CD4-positive, CD25-positive, alpha-beta regulatory T cell (primary cell): Measurements from ENCODE around the gene C2CD4D. TPM values are rescaled to one million over a fixed set of nuclear protein-coding genes. Genes with fewer than 3 reads are reported as not detected.
A peak's percentile ranks its signal among the peaks of the same experiment; 100 is the strongest.

ENCODE experiments used
- ATAC-seq, 2 donors: fragments of 150-1000 bp; cut with Tn5 transposase; one replicate each; pipeline ENCODE4 v1.10.0; 2021; ENCODE audit warnings: low read depth in 2 of 2, moderate number of reproducible peaks in 2 of 2, moderate library complexity in 1 of 2
- DNase-seq, 3 donors: peaks; one replicate each; pipeline versions ENCODE4 v3.0.0 to v3.0.0-alpha.2; 2012 to 2022; ENCODE audit warnings: mixed read lengths in 1 of 3
- H3K27ac ChIP-seq: one replicate; pipeline ENCODE4 v1.7.0; 2013; ENCODE audit warnings: mild to moderate bottlenecking, low read length; ENCODE audit not compliant: insufficient read depth, poor library complexity, severe bottlenecking
- H3K27me3 ChIP-seq: one replicate; pipeline ENCODE4 v1.7.0; 2013; ENCODE audit warnings: low read length; ENCODE audit not compliant: control insufficient read depth, insufficient read depth
- H3K36me3 ChIP-seq: one replicate; pipeline ENCODE4 v1.7.0; 2013; ENCODE audit warnings: mild to moderate bottlenecking, low read length, moderate library complexity; ENCODE audit not compliant: control insufficient read depth, insufficient read depth
- H3K4me1 ChIP-seq: 2 replicates; pipeline ENCODE4 v1.7.0; 2013; ENCODE audit warnings: mild to moderate bottlenecking, low read length; ENCODE audit not compliant: insufficient read depth, control insufficient read depth, poor library complexity, severe bottlenecking
- H3K4me3 ChIP-seq: one replicate; pipeline ENCODE4 v1.7.0; 2013; ENCODE audit warnings: low read depth, mild to moderate bottlenecking, low read length, moderate library complexity
- H3K9me3 ChIP-seq, 2 experiments: 1 replicate in 1 of 2; 2 replicates in 1 of 2; pipeline ENCODE4 v1.7.0; 2013; ENCODE audit warnings: low read length in 2 of 2, mild to moderate bottlenecking in 1 of 2, moderate library complexity in 1 of 2; ENCODE audit not compliant: control insufficient read depth in 2 of 2
- H3K27ac Mint-ChIP-seq, 3 donors: one replicate each; pipeline ENCODE4 v1.8.0; 2020 to 2022; ENCODE audit warnings: mild to moderate bottlenecking in 3 of 3, mixed read lengths in 3 of 3, moderate library complexity in 2 of 3
- H3K27me3 Mint-ChIP-seq: one replicate; pipeline ENCODE4 v1.8.0; 2022; ENCODE audit warnings: mild to moderate bottlenecking, mixed read lengths
- H3K36me3 Mint-ChIP-seq: one replicate; pipeline ENCODE4 v1.8.0; 2020; ENCODE audit warnings: mixed read lengths
- H3K4me1 Mint-ChIP-seq, 4 donors: one replicate each; pipeline ENCODE4 v1.8.0; 2020 to 2022; ENCODE audit warnings: mixed read lengths in 4 of 4, mild to moderate bottlenecking in 1 of 4
- H3K4me3 Mint-ChIP-seq, 4 donors: one replicate each; pipeline ENCODE4 v1.8.0; 2020 to 2022; ENCODE audit warnings: mild to moderate bottlenecking in 4 of 4, mixed read lengths in 4 of 4, moderate library complexity in 3 of 4
- H3K9me3 Mint-ChIP-seq, 7 donors: one replicate each; pipeline ENCODE4 v1.8.0; 2020 to 2022; ENCODE audit warnings: mixed read lengths in 7 of 7, mild to moderate bottlenecking in 3 of 7, moderate library complexity in 2 of 7
- polyA plus RNA-seq, 4 donors: library from polyadenylated mRNA; unstranded; fragments of 300-500 nt; fragmentation: Illumina TruSeq; gene quantifications; one replicate each; pipeline ENCODE4 v1.2.3, GENCODE V29; 2021
- total RNA-seq: library from RNA; stranded (reverse); gene quantifications from one replicate; pipeline ENCODE4 v1.2.3, GENCODE V29; 2022

C2CD4D gene
- total and polyA plus RNA-seq, 5 donors from 2014 or later, result 0.94 to 4.0 (median 2.2) TPM

GRCh38 chr1:151790940-151791651 lies 48.5 kb downstream of the C2CD4D start:
- H3K9me3 Mint-ChIP-seq, result no peaks in the 10 kb centered on the region
- peak overlapping the region; percentile 89 to 96 (median 93) for H3K27ac Mint-ChIP-seq
- Histone ChIP-seq H3K4me1 (peaks cover 19% of the 10 kb centered on the region), H3K4me3 (peak overlapping the region; percentile 90), H3K27ac (peak overlapping the region; percentile 52), H3K9me3 (no peaks in the 10 kb centered on the region), H3K27me3 (no peaks in the 10 kb centered on the region), H3K36me3 (peaks cover 3% of the 10 kb centered on the region)
- H3K36me3 Mint-ChIP-seq, result peaks cover 7% of the 10 kb centered on the region
- DNase-seq, result peak in 2 of 3 donors; percentile 8 to 10
- H3K4me1 Mint-ChIP-seq, result peaks cover 0 to 45% (median 25%) of the 10 kb centered on the region in 4 donors
- ATAC-seq, result no peak
- peak overlapping the region; percentile 90 to 98 (median 98) for H3K4me3 Mint-ChIP-seq
- no peaks in the 10 kb centered on the region for H3K27me3 Mint-ChIP-seq

GRCh38 chr1:151790071-151790939 lies 49.3 kb downstream of the C2CD4D start, which contains the start of gene TDRKH:
Gene TDRKH, minus strand, starts transcription at chr1:151790500. Its CDS starts 7,478 bp downstream, at chr1:151783022.
- H3K27me3 Mint-ChIP-seq, result no peaks in the 10 kb centered on the region
- H3K9me3 Mint-ChIP-seq, result no peaks in the 10 kb centered on the region
- Histone ChIP-seq H3K36me3 (peaks cover 3% of the 10 kb centered on the region), H3K27ac (peak within 1 kb of the TSS; percentile 56), H3K4me1 (peaks cover 19% of the 10 kb centered on the region), H3K9me3 (no peaks in the 10 kb centered on the region), H3K4me3 (peak within 1 kb of the TSS; percentile 90), H3K27me3 (no peaks in the 10 kb centered on the region)
- peaks cover 0 to 45% (median 25%) of the 10 kb centered on the region in 4 donors for H3K4me1 Mint-ChIP-seq
- H3K36me3 Mint-ChIP-seq, result peaks cover 7% of the 10 kb centered on the region
- DNase-seq (peak; percentile 98 to 100 (median 99)), ATAC-seq (peak; percentile 96 to 98)
- peak within 1 kb of the TSS; percentile 89 to 96 (median 93) for H3K27ac Mint-ChIP-seq
- peak within 1 kb of the TSS; percentile 90 to 98 (median 98) for H3K4me3 Mint-ChIP-seq

Other genes with a start within 250 kb of the C2CD4D start
- 25.3 TPM for gene SNX27, start 227.8 kb downstream of the C2CD4D start, total RNA-seq
- 10 to 100 TPM; 10.4 to 12.7 (median 11.5) TPM for gene SNX27, start 227.8 kb downstream of the C2CD4D start, polyA plus RNA-seq
- not detected for gene CELF3, start 123.0 kb downstream of the C2CD4D start, total RNA-seq
- gene CELF3, start 123.0 kb downstream of the C2CD4D start, polyA plus RNA-seq, result not detected
- not detected for gene RIIAD1, start 118.3 kb downstream of the C2CD4D start, total RNA-seq
- not detected for gene RIIAD1, start 118.3 kb downstream of the C2CD4D start, polyA plus RNA-seq
- gene MRPL9, start 76.3 kb downstream of the C2CD4D start, total RNA-seq, result 87.5 TPM
- 100 to 1,000 TPM; 148 to 179 (median 166) TPM for gene MRPL9, start 76.3 kb downstream of the C2CD4D start, polyA plus RNA-seq
- 12.6 TPM for gene TDRKH, start 49.3 kb downstream of the C2CD4D start, total RNA-seq
- 10 to 100 TPM in 3 of 4 donors, 1 to 10 TPM in 1; 9.5 to 18.0 (median 14.3) TPM for gene TDRKH, start 49.3 kb downstream of the C2CD4D start, polyA plus RNA-seq
- gene LINGO4, start 34.4 kb downstream of the C2CD4D start, total RNA-seq, result 0.22 TPM
- under 1 TPM in 2 of 4 donors, not detected in 2; 0.15 to 0.33 TPM for gene LINGO4, start 34.4 kb downstream of the C2CD4D start, polyA plus RNA-seq
- 6.2 TPM for gene RORC, start 8.0 kb downstream of the C2CD4D start, total RNA-seq
- gene RORC, start 8.0 kb downstream of the C2CD4D start, polyA plus RNA-seq, result 10 to 100 TPM; 10.6 to 16.7 (median 15.1) TPM
- not detected for gene THEM5, start 13.9 kb upstream of the C2CD4D start, total RNA-seq
- under 1 TPM in 1 of 4 donors, not detected in 3; 0.25 TPM for gene THEM5, start 13.9 kb upstream of the C2CD4D start, polyA plus RNA-seq
- gene THEM4, start 69.7 kb upstream of the C2CD4D start, total RNA-seq, result 69.5 TPM
- gene THEM4, start 69.7 kb upstream of the C2CD4D start, polyA plus RNA-seq, result 100 to 1,000 TPM in 3 of 4 donors, 10 to 100 TPM in 1; 99.1 to 146 (median 123) TPM
- gene S100A10, start 154.0 kb upstream of the C2CD4D start, total RNA-seq, result 405 TPM
- 1,000 to 10,000 TPM; 1,242 to 1,844 (median 1,500) TPM for gene S100A10, start 154.0 kb upstream of the C2CD4D start, polyA plus RNA-seq
- gene S100A11, start 197.2 kb upstream of the C2CD4D start, total RNA-seq, result 80.2 TPM
- gene S100A11, start 197.2 kb upstream of the C2CD4D start, polyA plus RNA-seq, result 100 to 1,000 TPM; 397 to 676 (median 547) TPM
- not detected for gene TCHHL1, start 249.2 kb upstream of the C2CD4D start, total RNA-seq
- not detected for gene TCHHL1, start 249.2 kb upstream of the C2CD4D start, polyA plus RNA-seq